ENCODE measurements around the gene BACH2. TPM values are rescaled to one million over a fixed set of nuclear protein-coding genes. Genes with fewer than 3 reads are reported as not detected.

Gene BACH2
- polyA plus RNA-seq, 1 donor (not counting 4 experiments of a cell fraction or from before 2014, with no cell fraction given), result 0.50 TPM

DNA sequence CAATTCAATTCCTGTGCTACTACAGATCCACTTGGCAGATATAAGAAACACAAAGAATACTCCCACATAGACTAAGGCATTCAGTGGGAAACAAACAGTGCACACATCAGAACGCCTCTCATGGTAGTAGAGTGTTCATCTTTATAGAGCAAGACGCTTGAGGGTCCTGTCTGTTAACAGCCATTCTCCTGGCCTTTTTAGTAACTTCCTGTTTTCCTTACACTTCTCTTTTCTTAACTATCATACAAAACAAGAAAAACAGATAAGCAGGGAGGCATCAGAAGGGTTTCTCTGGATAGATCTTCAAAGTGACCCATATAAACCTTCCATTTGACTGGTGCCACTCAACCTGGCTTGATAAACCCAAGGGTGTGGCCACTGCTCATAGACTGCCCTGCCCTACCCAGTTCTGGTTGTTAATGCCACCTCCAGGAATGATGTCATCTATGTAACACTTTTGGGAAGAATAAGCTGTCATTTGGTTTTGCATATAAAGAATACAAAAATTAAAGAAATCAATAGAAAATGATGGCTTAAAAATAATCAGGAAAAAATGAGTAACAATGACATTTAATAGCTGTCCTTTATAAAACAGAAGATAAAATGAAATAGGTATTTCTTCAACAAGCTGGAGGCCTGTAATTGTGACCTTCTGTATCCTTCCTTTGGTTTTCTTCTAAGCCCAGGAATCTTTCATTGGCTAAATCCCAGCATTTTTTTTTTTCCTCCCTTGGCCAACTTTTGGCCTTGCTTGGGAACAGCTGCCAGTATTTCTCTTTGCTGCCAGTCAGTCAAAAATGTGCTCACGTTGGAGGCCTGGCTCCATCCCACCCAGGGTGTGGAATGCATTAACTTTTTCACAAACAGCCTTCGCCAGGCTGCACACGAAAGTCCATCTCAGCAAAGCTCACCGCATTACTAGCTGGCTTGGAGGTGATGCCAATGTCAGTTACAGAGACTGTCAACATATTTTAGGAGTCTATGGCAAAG lies 298.9 kb downstream of the BACH2 start:
- Histone ChIP-seq H3K79me2 (ENCODE audit: control insufficient read depth, insufficient read depth, low read length) (no peaks in the 10 kb centered on the region), H3K4me3 (ENCODE audit: control insufficient read depth in 2 of 3, extremely low read depth in 1 of 3, insufficient read depth in 2 of 3, low read depth in 1 of 3, low read length in 3 of 3) (no peak overlapping the region), H3K9me3 (ENCODE audit: control insufficient read depth, low read depth, low read length) (no peaks in the 10 kb centered on the region), H3K36me3 (ENCODE audit: control insufficient read depth in 2 of 2, extremely low read depth in 1 of 2, insufficient read depth in 2 of 2, low read length in 2 of 2) (no peaks in the 10 kb centered on the region), H3K4me1 (ENCODE audit: control insufficient read depth, extremely low read depth, insufficient read depth, low read length) (peaks cover 17% of the 10 kb centered on the region), H3K9me1 (ENCODE audit: control insufficient read depth, extremely low read depth, insufficient read depth, low read length) (no peaks in the 10 kb centered on the region), H3K27me3 (ENCODE audit: control insufficient read depth, extremely low read depth, insufficient read depth, low read length) (no peaks in the 10 kb centered on the region), H3K27ac (ENCODE audit: control insufficient read depth, insufficient read depth, low read length) (no peak overlapping the region), H3K9ac (ENCODE audit: control insufficient read depth, extremely low read depth, insufficient read depth, low read length) (no peak overlapping the region), H2AFZ (ENCODE audit: control insufficient read depth, low read length) (no peak overlapping the region), H3K4me2 (ENCODE audit: control insufficient read depth, extremely low read depth, insufficient read depth, low read depth, low read length) (no peak overlapping the region), H4K20me1 (ENCODE audit: control insufficient read depth, extremely low read depth, insufficient read depth, low read length) (no peaks in the 10 kb centered on the region)
- dilution Hi-C loops (cut with MboI; ENCODE audit: extremely low pct_ligation_motif_present, low sequenced_read_pairs), result no loop called here
- TF ChIP-seq, protein P1, sequence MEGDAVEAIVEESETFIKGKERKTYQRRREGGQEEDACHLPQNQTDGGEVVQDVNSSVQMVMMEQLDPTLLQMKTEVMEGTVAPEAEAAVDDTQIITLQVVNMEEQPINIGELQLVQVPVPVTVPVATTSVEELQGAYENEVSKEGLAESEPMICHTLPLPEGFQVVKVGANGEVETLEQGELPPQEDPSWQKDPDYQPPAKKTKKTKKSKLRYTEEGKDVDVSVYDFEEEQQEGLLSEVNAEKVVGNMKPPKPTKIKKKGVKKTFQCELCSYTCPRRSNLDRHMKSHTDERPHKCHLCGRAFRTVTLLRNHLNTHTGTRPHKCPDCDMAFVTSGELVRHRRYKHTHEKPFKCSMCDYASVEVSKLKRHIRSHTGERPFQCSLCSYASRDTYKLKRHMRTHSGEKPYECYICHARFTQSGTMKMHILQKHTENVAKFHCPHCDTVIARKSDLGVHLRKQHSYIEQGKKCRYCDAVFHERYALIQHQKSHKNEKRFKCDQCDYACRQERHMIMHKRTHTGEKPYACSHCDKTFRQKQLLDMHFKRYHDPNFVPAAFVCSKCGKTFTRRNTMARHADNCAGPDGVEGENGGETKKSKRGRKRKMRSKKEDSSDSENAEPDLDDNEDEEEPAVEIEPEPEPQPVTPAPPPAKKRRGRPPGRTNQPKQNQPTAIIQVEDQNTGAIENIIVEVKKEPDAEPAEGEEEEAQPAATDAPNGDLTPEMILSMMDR (optimal IDR thresholded peaks at IDR 0.05 in 1 of 3, IDR thresholded peaks at IDR 0.05 in 1 of 3, conservative IDR thresholded peaks at IDR 0.05 in 1 of 3; ENCODE audit: extremely low read depth in 1 of 3, insufficient read depth in 2 of 3, low read length in 3 of 3), result no peak
- no peak for TF ChIP-seq EZH2 (IDR thresholded peaks at IDR 0.05; ENCODE audit: low read length)
- FAIRE-seq, result no peak
- DNase-seq (ENCODE audit: low read depth, low spot score), result no peak

DNA sequence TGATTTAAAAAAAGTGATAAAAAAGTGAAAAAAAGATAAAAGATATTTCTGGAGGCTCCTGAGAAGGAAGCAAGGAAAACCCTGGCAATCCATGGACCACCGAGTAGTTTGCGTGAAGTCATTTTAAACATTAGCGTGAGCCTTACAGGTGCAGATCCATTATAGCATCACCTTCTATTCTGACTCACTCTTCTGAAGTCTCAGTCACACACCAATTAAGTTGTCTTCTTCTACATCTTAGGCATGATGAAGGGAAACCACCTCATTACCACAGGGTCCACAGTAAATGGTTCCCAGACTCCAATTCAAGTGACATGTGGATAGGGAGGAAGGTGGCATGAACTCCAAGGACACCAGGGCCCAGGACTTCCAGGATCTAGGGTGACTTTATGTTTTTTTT lies 303.2 kb downstream of the BACH2 start:
- Histone ChIP-seq H3K27ac (ENCODE audit: control insufficient read depth, insufficient read depth, low read length) (no peak overlapping the region), H4K20me1 (ENCODE audit: control insufficient read depth, extremely low read depth, insufficient read depth, low read length) (no peaks in the 10 kb centered on the region), H3K9me3 (ENCODE audit: control insufficient read depth, low read depth, low read length) (no peaks in the 10 kb centered on the region), H3K9ac (ENCODE audit: control insufficient read depth, extremely low read depth, insufficient read depth, low read length) (no peak overlapping the region), H3K4me3 (ENCODE audit: control insufficient read depth in 2 of 3, extremely low read depth in 1 of 3, insufficient read depth in 2 of 3, low read depth in 1 of 3, low read length in 3 of 3) (no peak overlapping the region), H3K79me2 (ENCODE audit: control insufficient read depth, insufficient read depth, low read length) (no peaks in the 10 kb centered on the region), H3K27me3 (ENCODE audit: control insufficient read depth, extremely low read depth, insufficient read depth, low read length) (no peaks in the 10 kb centered on the region), H3K9me1 (ENCODE audit: control insufficient read depth, extremely low read depth, insufficient read depth, low read length) (no peaks in the 10 kb centered on the region), H3K36me3 (ENCODE audit: control insufficient read depth in 2 of 2, extremely low read depth in 1 of 2, insufficient read depth in 2 of 2, low read length in 2 of 2) (no peaks in the 10 kb centered on the region), H3K4me1 (ENCODE audit: control insufficient read depth, extremely low read depth, insufficient read depth, low read length) (no peaks in the 10 kb centered on the region), H2AFZ (ENCODE audit: control insufficient read depth, low read length) (no peak overlapping the region), H3K4me2 (ENCODE audit: control insufficient read depth, extremely low read depth, insufficient read depth, low read depth, low read length) (no peak overlapping the region)
- dilution Hi-C loops (cut with MboI; ENCODE audit: extremely low pct_ligation_motif_present, low sequenced_read_pairs), result no loop called here
- TF ChIP-seq EZH2 (IDR thresholded peaks at IDR 0.05; ENCODE audit: low read length), result no peak
- TF ChIP-seq, protein P1 (optimal IDR thresholded peaks at IDR 0.05 in 1 of 3, IDR thresholded peaks at IDR 0.05 in 1 of 3, conservative IDR thresholded peaks at IDR 0.05 in 1 of 3; ENCODE audit: extremely low read depth in 1 of 3, insufficient read depth in 2 of 3, low read length in 3 of 3), result no peak
- FAIRE-seq (no peak), DNase-seq (ENCODE audit: low read depth, low spot score) (no peak)

All from keratinocyte (primary cell).